B cell (primary cell): ENCODE data around the gene IL6ST.

Experiments used
- EZH2 ChIP-seq: IDR thresholded peaks from 2 replicates; pipeline ENCODE4 v1.6.1; 2012; ENCODE audit warnings: borderline replicate concordance, low read depth, mild to moderate bottlenecking, moderate library complexity, low read length; ENCODE audit not compliant: insufficient read depth, poor library complexity, severe bottlenecking
- TF ChIP-seq, protein P1 (sequence below): fragments of 200-600 bp; IDR thresholded peaks from one replicate; pipeline ENCODE4 v1.8.0; 2022; ENCODE audit warnings: antibody characterized with exemption, mild to moderate bottlenecking

DNA sequence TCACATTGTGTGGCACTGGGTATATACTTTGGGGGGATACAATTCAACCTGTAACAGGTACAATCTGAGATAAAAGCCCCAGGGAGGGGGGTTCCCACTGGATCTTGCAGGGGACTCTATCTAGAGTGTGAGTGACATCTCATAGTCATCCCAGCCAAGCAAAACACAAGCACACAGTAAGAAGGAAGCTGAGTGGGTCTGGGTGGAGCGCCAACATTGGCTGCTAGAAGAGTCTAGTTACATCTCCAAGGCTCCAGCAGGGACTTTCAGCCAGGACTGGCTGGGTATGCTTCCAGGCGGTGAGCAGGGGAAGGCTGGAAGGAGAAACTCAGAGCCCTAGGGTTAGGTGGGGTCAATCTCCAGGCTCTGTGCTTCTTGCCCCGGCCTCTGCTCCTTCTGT lies 90.6 kb downstream of the IL6ST start:
- TF ChIP-seq, protein P1, sequence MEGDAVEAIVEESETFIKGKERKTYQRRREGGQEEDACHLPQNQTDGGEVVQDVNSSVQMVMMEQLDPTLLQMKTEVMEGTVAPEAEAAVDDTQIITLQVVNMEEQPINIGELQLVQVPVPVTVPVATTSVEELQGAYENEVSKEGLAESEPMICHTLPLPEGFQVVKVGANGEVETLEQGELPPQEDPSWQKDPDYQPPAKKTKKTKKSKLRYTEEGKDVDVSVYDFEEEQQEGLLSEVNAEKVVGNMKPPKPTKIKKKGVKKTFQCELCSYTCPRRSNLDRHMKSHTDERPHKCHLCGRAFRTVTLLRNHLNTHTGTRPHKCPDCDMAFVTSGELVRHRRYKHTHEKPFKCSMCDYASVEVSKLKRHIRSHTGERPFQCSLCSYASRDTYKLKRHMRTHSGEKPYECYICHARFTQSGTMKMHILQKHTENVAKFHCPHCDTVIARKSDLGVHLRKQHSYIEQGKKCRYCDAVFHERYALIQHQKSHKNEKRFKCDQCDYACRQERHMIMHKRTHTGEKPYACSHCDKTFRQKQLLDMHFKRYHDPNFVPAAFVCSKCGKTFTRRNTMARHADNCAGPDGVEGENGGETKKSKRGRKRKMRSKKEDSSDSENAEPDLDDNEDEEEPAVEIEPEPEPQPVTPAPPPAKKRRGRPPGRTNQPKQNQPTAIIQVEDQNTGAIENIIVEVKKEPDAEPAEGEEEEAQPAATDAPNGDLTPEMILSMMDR = no peak
- no peak for TF ChIP-seq EZH2
